Endothelial cell (in vitro differentiated cells): ENCODE data around the gene CRELD2. TPM values are rescaled to one million over a fixed set of nuclear protein-coding genes. Genes with fewer than 3 reads are reported as not detected.

Experiments used
- DNase-seq: peaks from one replicate; pipeline ENCODE4 v3.0.0; 2021; ENCODE audit warnings: low spot score
- H3K27ac Mint-ChIP-seq: one replicate; pipeline ENCODE4 v1.8.0; 2021; ENCODE audit warnings: mixed read lengths, inconsistent platforms; ENCODE audit not compliant: unreplicated experiment
- H3K27me3 Mint-ChIP-seq: one replicate; pipeline ENCODE4 v1.8.0; 2021; ENCODE audit warnings: mild to moderate bottlenecking, moderate library complexity, mixed read lengths, inconsistent platforms; ENCODE audit not compliant: unreplicated experiment
- H3K36me3 Mint-ChIP-seq: one replicate; pipeline ENCODE4 v1.8.0; 2021; ENCODE audit warnings: mild to moderate bottlenecking, low read depth, mixed read lengths, inconsistent platforms; ENCODE audit not compliant: unreplicated experiment
- H3K4me1 Mint-ChIP-seq: one replicate; pipeline ENCODE4 v1.8.0; 2021; ENCODE audit warnings: mild to moderate bottlenecking, mixed read lengths, inconsistent platforms; ENCODE audit not compliant: unreplicated experiment
- H3K4me3 Mint-ChIP-seq: one replicate; pipeline ENCODE4 v1.8.0; 2021; ENCODE audit warnings: mild to moderate bottlenecking, mixed read lengths, inconsistent platforms; ENCODE audit not compliant: unreplicated experiment
- H3K9me3 Mint-ChIP-seq: one replicate; pipeline ENCODE4 v1.8.0; 2021; ENCODE audit warnings: mixed read lengths, inconsistent platforms; ENCODE audit not compliant: unreplicated experiment
- CTCF ChIP-seq: fragments of 200-600 bp; sonication (generic); IDR thresholded peaks from one replicate; pipeline ENCODE4 v1.5.0; 2021; ENCODE audit warnings: antibody characterized with exemption; ENCODE audit not compliant: unreplicated experiment
- total RNA-seq: library from RNA; stranded (reverse); fragmentation: NEBNext Ultra II Directional; extraction: Animal tissue kit (Norgen Biotek cat#: 25700); gene quantifications from one replicate; pipeline ENCODE4 v1.2.1, GENCODE V29; 2021; ENCODE audit not compliant: unreplicated experiment

Gene CRELD2
- total RNA-seq, 1 donor from 2014 or later: 207 TPM

GRCh38 chr22:49913026-49913425 lies 5.4 kb upstream of the CRELD2 start:
- Mint-ChIP-seq H3K9me3 (no peaks in the 10 kb centered on the region), H3K27ac (no peak overlapping the region), H3K36me3 (peaks cover 13% of the 10 kb centered on the region), H3K4me1 (no peaks in the 10 kb centered on the region), H3K4me3 (no peak overlapping the region), H3K27me3 (peaks cover 4% of the 10 kb centered on the region)
- DNase-seq: no peak
- no peak for TF ChIP-seq CTCF

GRCh38 chr22:49913446-49913845 lies 5.0 kb upstream of the CRELD2 start:
- TF ChIP-seq CTCF: no peak
- Mint-ChIP-seq H3K4me3 (no peak overlapping the region), H3K27ac (no peak overlapping the region), H3K9me3 (no peaks in the 10 kb centered on the region), H3K4me1 (no peaks in the 10 kb centered on the region), H3K36me3 (peaks cover 13% of the 10 kb centered on the region), H3K27me3 (peaks cover 4% of the 10 kb centered on the region)
- no peak for DNase-seq

- peaks cover 8% of the 10 kb centered on the region for H3K36me3 Mint-ChIP-seq
- H3K4me3 Mint-ChIP-seq: no peak overlapping the region
- H3K27ac Mint-ChIP-seq: no peak overlapping the region
- peaks cover under 1% of the 10 kb centered on the region for H3K4me1 Mint-ChIP-seq
- TF ChIP-seq CTCF: no peak
- no peaks in the 10 kb centered on the region for H3K9me3 Mint-ChIP-seq
- peaks cover 4% of the 10 kb centered on the region for H3K27me3 Mint-ChIP-seq
- no peak for DNase-seq
Measured at GRCh38 chr22:49914256-49914655, 4.2 kb upstream of the CRELD2 start.

- H3K4me3 Mint-ChIP-seq: no peak overlapping the region
- peaks cover 8% of the 10 kb centered on the region for H3K36me3 Mint-ChIP-seq
- peaks cover 15% of the 10 kb centered on the region for H3K4me1 Mint-ChIP-seq
- no peak for DNase-seq
- no peaks in the 10 kb centered on the region for H3K9me3 Mint-ChIP-seq
- TF ChIP-seq CTCF: no peak
- H3K27ac Mint-ChIP-seq: no peak overlapping the region
- peaks cover 6% of the 10 kb centered on the region for H3K27me3 Mint-ChIP-seq
Measured at GRCh38 chr22:49915610-49916009, 2.8 kb upstream of the CRELD2 start.

- Mint-ChIP-seq H3K4me3 (peak overlapping the region; percentile 91), H3K27me3 (peaks cover 6% of the 10 kb centered on the region), H3K9me3 (no peaks in the 10 kb centered on the region), H3K36me3 (peaks cover 8% of the 10 kb centered on the region), H3K27ac (no peak overlapping the region), H3K4me1 (peaks cover 23% of the 10 kb centered on the region)
- no peak for DNase-seq
- no peak for TF ChIP-seq CTCF
Measured at GRCh38 chr22:49916831-49917230, 1.6 kb upstream of the CRELD2 start.
